ENCODE data around the gene ACTN2. TPM values are rescaled to one million over a fixed set of nuclear protein-coding genes. Genes with fewer than 3 reads are reported as not detected.

Gene ACTN2
- total RNA-seq, 1 experiment from 2014 or later: 0.25 TPM

DNA sequence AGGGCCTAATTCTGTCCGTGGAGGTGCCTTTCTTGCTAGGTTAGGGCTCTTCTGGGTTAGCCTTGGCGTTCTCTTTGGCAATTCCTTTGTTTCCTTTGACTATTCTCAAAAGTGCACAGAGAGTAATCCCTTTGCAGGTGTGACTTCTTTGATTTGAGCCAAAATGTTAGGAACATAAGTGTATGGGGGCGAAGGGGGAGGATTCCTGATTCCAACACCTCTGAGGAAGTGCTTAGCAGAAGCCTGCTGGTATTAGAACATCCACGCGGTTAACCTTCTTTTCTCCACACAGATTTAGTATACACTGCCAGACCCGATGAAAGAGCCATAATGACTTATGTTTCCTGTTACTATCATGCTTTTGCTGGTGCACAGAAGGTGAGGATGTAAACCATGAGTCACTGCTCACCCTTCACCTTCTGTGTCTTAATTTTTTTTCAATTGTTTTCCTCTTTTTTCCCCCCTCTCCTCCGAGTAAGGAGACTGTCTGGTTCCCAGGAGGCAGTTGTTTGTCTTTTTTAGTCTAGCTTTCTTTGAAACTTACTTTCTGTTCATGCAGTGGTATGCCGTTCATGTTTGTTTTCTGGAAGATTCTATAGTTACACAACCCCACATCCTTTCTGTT, 48.0 kb downstream of the ACTN2 start:
- no peak for DNase-seq (ENCODE audit: extremely low read depth, low read depth)

DNA sequence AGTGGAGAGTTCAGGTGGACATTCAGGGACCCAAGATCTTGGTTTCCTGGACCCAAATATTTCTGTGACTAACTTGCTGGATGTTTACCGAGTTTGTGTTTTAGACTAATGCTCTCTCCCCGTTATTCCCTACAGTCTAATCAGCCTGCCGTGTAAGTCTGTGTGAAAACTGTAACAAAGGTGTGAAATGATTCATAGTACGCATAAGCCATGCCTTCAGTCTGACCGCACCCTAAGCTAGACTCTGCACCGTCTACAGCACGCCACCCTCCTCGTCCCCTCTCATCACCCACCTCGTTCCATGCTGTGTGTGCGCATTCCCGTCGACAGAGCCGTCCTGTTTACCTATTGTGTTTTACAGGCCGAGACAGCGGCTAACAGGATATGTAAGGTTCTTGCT, 50.5 kb downstream of the ACTN2 start:
- DNase-seq (ENCODE audit: extremely low read depth, low read depth): peak; percentile 80

DNA sequence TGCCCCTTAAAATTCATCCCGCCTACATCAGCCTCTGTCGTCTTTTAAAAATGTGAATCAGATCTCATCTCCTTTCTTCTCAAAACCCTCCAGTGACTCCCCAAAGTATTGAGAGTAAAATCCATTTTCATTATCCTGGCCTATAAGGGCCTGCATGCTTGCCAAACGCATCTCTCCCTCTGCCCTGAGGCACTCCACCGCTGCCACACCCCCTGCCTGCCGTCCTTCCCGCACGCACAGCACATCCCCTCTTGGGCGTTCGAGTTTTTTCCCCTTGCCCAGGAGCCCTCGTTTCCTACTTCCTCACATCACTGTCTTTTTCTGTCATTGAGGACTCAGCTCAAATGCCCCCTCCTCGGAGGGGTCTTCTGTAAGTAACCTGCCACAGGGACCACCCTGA, 55.5 kb downstream of the ACTN2 start:
- no peak for DNase-seq (ENCODE audit: extremely low read depth, low read depth)

GRCh38 chr1:236742421-236743160, 56.3 kb downstream of the ACTN2 start:
- DNase-seq (ENCODE audit: extremely low read depth, low read depth): no peak

DNA sequence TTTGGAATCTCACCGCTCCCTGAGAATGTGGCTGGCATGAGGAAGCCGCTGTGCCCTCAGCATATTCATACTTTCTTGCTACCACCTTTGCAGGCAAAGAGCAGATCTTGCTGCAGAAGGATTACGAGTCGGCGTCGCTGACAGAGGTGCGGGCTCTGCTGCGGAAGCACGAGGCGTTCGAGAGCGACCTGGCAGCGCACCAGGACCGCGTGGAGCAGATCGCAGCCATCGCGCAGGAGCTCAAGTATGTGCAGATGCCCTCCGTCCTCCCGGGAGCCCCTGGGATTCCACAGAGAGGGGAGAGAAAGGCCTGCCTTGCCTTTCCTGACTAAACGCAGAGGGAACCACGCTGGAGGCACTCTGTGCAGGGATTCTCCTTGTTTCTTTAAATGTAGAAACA, 58.2 kb downstream of the ACTN2 start:
- no peak for DNase-seq (ENCODE audit: extremely low read depth, low read depth)

DNA sequence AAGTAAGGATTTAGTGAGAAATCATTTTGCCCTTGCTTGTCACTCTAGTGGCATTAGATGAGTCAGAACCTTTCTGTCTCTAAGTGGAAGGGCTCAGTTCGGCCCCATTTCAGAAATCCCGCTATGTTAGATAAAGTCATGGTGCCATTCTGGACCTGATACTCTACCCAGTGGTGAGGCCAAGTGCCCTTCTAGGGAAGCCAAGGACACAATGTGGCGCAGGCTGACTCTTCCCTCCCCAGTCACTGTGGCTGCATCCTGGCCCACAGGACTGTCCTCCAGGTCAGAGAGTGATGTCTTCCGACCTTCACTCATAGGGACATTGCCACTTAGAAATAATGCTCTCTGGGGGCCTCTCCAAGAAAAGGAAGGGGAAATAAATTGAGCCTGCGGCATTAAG, 60.5 kb downstream of the ACTN2 start:
- no peak for DNase-seq (ENCODE audit: extremely low read depth, low read depth)

- DNase-seq (ENCODE audit: extremely low read depth, low read depth): no peak
Observed at GRCh38 chr1:236747311-236747985, 61.1 kb downstream of the ACTN2 start.

DNA sequence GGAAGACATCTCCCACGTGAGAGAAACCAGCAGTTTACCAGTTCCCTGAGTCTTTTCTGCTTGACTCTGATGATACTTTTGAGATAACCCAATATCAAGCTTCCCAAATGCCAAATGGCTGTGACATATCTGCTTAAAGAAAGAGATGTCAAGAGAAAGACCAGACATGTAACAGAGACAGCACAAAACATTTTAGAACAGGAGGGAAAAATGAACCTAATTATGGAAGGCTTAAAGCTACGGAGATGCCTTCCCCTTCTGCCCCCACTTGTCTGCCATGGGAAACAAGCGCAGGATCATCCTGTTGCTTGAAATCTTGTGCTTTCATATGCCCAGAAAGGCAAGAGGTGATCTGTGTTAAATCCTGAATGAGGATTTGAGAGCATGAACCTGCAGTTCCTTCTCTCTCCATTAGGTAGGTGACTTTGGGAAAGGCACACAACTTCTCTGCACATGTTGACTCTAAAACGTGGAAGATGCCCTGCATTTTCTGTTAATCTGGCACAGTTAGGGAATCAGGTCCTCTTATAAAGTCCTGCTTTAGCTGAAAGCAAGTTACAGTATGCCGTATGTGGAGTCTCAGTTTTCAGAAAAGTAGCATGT, 62.1 kb downstream of the ACTN2 start:
- no peak for DNase-seq (ENCODE audit: extremely low read depth, low read depth)

DNA sequence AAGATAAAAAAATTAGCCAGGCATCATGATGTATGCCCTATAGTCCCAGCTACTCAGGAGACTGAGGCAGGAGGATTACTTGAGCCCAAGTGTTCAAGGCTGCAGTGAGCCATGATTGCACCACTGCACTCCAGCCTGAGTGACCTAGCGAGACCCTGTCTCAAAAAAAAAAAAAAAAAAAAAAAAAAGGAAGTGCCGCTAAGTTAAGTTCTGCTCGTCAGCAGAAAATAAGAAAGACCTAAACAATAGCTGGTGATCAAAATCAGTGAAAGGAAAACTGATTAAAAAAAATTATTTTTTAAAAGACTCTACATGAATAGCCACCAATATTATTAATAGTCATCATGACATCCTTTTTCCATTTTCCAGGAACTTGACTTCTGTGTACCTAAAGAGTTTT, 64.6 kb downstream of the ACTN2 start:
- no peak for DNase-seq (ENCODE audit: extremely low read depth, low read depth)

DNA sequence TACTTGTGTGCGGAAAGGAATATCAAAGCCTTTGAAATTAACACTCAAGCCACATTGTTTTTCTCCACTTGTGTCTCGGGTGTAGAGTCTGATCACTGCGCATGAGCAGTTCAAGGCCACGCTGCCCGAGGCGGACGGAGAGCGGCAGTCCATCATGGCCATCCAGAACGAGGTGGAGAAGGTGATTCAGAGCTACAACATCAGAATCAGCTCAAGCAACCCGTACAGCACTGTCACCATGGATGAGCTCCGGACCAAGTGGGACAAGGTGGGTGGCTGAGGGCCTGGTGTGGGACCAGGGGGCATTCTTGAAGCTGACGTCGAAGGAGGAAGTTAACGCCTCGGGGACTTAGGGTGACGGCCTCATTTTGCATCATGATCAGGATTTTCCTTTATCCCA, 65.1 kb downstream of the ACTN2 start:
- no peak for DNase-seq (ENCODE audit: extremely low read depth, low read depth)

DNA sequence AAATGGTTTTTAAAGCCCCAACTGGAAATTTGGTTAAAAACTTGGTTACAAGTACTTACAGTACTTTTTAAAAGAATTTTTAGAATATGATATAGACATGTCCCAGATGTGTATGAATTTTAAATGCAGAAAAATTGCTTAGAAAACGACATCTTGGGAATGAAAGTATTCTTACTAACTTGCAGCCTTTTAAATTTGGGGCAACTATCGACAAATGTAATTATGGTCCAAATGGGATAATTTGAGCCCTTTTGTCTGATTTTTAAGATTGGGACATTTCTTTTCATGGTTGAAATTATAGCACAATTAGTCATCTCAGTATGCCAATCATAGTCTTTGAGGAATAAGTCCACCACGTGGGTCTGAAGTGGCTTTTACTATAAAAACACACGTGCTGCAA, 65.6 kb downstream of the ACTN2 start:
- no peak for DNase-seq (ENCODE audit: extremely low read depth, low read depth)

GRCh38 chr1:236753516-236753915, 67.2 kb downstream of the ACTN2 start:
- DNase-seq (ENCODE audit: extremely low read depth, low read depth): peak; percentile 69

- DNase-seq (ENCODE audit: extremely low read depth, low read depth): no peak
Observed at GRCh38 chr1:236753964-236754363, 67.7 kb downstream of the ACTN2 start.

- no peak for DNase-seq (ENCODE audit: extremely low read depth, low read depth)
Observed at GRCh38 chr1:236754525-236755210, 68.4 kb downstream of the ACTN2 start.

DNA sequence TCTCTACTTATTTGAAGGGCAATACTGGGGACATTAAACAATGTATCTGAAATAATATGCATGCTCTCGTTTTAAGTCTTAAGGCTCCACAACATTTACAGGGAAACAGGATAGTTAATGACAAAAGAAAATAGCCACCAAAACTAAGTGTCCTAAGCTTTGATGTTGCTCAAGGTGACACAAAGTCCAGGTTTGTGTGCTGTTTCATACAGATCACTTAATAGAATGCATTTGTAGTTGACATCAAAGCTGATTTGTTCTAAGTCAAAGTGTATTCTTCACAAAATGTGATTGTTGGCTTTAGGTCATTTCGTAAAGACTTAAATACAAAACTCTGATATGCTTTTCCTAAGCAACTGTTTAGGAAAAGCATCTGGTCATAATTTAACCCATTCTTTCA, 71.3 kb downstream of the ACTN2 start:
- no peak for DNase-seq (ENCODE audit: extremely low read depth, low read depth)

GRCh38 chr1:236759252-236759859, 73.1 kb downstream of the ACTN2 start:
- peak; percentile 56 for DNase-seq (ENCODE audit: extremely low read depth, low read depth)

DNA sequence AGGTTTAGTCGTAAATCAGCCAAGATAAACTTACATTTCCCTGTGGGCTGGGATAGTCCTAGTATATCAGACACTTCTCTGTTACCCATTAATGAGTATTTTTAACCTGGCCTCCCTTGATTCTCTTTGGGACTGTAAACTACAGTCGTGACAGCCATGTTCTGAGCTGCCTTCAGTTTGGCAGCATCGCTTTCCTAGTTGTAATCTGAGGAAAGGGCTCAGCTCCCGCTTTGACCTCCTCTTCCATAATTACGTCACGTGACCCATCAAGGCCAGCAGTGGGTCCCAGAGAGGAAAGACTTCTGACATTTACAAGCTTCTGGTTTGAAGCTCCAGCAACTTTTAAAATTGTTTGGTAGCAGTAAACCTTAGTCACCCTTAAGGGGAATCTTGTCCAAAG, 74.2 kb downstream of the ACTN2 start:
- no peak for DNase-seq (ENCODE audit: extremely low read depth, low read depth)

DNA sequence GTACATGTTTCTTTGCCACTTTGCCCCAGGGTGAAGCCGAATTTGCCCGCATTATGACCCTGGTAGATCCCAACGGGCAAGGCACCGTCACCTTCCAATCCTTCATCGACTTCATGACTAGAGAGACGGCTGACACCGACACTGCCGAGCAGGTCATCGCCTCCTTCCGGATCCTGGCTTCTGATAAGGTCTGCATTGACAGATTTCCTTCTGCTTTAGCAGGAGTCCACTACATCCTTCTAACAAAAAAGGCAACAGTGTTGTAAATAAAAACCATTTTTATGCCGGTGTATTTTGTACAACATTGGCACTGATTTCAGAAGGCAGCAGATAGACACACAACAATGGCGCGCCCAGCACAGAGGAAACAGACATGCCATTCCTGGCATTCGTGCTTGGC, 74.7 kb downstream of the ACTN2 start:
- DNase-seq (ENCODE audit: extremely low read depth, low read depth): no peak

DNA sequence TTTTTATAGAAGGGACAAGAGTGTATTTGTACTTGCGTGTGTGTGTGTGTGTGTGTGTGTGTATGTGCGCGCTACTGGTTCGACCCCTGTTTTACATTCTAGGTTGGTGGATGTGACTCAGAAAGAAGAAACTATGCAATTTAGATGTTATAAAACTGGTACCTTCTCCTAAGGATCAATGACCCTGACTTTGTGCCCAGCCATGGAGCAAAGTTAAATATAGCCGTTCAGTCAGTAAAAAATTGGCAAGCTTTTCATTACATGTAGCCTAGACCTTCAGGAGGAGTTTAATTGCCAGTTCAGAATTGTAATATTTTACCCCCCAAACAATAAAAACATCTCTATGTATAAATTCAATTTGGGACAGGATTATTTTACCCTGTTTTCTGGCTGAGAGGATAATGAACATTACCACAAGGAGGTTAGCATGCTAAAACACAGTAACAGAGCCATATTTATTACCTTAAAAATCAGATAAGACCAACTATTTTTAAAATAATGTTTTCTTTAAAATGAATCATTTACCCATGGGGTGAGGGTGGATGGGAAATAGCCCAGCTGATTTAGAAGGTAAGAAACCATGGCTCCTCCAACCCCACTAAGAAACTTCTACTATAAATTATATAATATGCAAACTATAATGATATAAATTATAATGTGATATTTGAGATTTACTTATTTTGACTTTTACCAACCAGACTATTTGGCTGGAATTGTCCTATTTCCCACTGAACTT, 75.3 kb downstream of the ACTN2 start:
- no peak for DNase-seq (ENCODE audit: extremely low read depth, low read depth)

- DNase-seq (ENCODE audit: extremely low read depth, low read depth): no peak
Observed at GRCh38 chr1:236762410-236762809, 76.1 kb downstream of the ACTN2 start.

Measured in NCI-H460 (cell line).